COLO668 (cell line): Measurements from ENCODE around the gene SLC38A4.
A peak's percentile ranks its signal among the peaks of the same experiment; 100 is the strongest.
"Not testable (repeated sequence)": the region's sequence is repeated elsewhere in the genome, so short reads cannot be mapped to it uniquely, and the experiment has no call there.

Source experiments
- DNase-seq: peaks from one replicate; lab custom pipeline; 2025; ENCODE audit not compliant: unreplicated experiment; lab: John Stamatoyannopoulos, UW

SLC38A4 gene, protein sequence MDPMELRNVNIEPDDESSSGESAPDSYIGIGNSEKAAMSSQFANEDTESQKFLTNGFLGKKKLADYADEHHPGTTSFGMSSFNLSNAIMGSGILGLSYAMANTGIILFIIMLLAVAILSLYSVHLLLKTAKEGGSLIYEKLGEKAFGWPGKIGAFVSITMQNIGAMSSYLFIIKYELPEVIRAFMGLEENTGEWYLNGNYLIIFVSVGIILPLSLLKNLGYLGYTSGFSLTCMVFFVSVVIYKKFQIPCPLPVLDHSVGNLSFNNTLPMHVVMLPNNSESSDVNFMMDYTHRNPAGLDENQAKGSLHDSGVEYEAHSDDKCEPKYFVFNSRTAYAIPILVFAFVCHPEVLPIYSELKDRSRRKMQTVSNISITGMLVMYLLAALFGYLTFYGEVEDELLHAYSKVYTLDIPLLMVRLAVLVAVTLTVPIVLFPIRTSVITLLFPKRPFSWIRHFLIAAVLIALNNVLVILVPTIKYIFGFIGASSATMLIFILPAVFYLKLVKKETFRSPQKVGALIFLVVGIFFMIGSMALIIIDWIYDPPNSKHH

DNA sequence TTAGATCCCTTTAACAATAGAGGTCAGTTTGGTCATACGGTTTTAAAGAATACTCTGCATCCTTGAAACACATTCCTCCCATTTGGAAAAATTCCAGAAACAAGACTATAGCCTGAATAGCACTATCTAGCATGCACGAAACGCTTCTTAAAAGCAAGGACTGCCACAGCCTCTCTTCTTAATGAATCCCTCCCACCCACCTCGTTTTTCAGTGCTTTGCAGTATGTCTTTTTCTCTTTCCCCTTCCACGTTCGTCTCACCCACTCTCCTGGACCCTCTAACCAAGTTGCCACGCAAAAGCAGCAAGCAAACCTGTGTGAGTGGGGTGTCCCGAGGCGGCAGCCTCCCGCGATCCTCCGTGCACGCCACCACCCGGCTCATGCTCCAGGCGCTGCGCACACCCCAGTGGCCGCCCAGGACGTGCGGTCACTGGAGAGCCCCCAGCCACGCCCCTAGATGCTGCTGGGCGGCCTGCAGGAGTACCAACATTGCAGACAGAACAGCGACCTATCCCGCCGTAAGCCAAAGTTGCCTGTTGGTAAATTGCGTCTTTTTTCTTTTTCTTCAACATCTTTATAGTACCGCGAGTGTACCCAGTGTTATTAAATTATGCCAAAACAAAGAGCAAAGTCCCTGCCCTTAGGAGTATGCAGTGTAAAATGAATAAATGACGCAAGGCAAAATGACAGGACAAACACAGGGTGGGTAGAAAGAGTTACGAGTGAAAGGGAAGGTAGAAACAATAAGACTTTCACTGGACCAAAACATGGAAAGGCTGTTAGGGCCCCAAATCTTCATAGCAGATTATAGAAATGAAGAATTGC, at the start of gene SLC38A4:
SLC38A4 (minus strand) TSS at position 407 of the 824 bp plus-strand sequence. CDS start 32,926 bp downstream, outside the sequence.
- DNase-seq = no peak

DNA sequence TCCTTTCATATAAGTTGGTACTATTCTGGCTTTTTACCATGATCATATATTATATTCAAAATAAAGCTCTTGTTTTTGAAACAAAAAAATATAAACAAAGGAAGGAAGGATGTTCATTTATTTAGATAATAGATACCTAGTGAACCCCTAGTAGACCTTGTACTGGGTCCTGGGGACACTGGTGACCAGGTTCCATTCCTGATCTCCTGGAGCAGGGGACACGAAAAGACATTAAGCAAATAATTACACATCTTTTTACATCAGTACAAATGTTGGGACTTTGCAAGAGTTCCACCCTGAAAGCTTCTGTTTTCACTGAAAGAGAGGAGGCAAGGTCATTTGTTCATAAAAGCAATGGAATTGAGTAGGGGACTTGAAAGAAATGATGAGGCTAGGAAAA, 49.3 kb upstream of the SLC38A4 start:
- DNase-seq = no peak

DNA sequence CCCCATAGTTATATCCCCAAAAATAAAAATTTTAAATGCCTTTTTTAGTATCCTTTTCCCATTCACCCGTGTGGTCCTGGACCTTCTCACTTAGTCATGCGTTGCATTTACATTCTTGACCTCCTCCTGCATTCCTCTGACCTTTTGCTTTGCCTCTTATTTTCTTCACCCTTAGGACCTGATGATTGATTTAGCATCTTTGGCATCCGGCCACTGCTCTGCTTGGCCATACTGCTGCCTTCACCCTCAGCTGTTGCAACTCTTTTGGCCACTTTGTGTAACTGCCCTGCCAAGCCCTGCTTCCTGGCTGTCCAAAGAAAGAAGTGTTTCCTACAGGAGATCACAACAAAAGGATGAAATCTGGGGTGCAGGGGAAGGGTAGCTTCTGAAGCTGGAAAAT, 48.8 kb upstream of the SLC38A4 start:
- DNase-seq = no peak

DNA sequence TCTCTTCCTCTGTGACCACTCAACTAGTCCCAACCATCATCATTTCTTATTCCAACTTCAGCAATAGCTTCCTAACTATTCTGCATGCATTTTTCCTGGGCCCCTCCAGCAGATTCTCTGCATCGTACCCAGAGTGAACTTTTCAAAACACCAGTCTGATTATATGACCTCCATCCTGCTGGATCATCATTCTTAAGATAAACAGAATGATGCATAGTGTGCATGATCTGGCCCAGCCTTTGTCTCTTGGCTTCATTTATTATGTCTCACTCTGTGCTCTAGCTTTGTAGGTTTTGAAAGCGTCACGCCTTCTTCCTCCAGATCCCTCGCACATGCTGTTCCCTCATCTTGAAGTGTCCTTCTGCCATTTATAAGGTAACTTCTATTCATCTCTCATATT, 46.3 kb upstream of the SLC38A4 start:
- DNase-seq = no peak

DNA sequence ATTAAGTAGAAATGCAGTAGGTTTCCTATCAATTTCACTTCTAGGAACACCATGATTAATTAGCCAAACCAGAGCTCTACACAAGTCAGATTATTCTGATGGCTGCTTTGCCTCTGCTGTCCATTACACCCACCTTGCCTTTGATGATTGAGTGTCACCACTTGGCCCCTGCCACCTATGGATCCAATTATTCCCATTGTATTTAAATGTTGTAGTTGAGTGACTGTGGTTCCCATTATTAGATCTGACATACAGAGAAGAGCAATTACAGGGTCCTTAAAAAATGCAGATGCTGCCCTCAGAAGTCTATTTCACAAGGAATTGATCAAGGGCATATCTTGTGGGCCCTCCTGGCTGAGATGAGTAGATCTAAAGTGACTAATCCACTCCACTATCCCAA, 39.5 kb upstream of the SLC38A4 start:
- no peak for DNase-seq

DNA sequence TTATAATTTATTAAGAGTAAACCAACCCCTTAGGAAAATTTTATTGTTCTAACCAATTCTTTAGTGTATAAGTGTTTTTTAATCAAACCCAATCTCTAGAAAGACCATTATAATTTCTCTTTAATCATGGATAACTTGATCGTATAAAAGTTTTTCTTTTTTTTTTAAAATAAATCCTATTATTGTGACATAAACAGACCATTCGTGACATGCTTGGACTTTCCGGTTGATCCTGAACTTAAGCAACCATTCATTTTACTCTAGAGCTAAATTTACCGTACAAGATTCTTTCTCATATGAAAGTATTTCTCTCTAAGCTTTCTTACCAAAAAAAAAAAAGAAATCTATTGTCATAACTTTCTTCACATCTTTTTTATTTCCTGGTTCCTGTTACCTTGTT, 32.6 kb upstream of the SLC38A4 start:
- DNase-seq = no peak

DNA sequence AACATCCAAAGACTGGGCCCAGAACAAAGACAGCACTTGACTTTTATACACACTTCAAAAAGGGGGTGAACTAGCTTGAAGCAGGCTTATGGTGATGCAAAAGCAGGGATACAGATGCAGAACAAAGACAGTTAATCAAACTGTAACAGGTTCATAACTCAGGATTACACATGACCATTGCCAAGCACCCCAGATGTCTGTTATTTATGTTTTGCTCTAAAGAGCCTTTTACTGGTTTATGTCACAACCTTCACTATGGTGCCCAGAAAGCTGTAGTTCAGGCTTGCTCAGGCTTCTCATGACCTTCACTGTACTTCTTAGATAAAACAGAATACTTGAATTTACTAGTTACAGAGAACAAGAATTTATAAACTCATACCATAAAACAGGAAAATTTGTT, 31.7 kb upstream of the SLC38A4 start:
- DNase-seq = no peak

DNA sequence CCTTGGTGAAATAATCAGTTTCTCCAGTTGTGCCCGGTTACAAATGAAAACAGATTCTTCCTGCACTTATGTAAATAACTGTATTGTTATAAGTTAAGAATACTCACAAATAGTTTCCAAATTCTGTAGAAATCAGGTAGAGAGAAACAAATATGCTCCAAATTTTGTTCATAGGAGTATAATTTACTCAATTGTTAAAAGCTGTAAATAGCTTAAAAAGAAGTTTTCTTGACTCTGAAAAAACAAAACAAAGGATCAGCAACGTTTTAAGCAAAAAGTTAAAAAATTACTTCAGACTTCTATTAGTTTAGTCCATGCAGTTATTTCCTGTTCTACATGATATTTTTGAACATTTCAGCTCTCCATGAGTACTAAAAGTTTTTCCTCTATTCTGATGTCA, 30.0 kb upstream of the SLC38A4 start:
- no peak for DNase-seq

DNA sequence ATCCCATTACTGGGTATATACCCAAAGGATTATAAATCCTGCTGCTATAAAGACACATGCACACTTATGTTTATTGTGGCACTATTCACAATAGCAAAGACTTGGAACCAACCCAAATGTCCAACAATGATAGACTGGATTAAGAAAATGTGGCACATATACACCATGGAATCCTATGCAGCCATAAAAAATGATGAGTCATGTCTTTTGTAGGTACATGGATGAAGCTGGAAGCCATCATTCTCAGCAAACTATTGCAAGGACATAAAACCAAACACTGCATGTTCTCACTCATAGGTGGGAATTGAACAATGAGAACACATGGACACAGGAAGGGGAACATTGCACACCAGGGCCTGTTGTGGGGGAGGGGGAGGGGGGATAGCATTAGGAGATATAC, 28.4 kb upstream of the SLC38A4 start:
- not testable (repeated sequence) for DNase-seq

DNA sequence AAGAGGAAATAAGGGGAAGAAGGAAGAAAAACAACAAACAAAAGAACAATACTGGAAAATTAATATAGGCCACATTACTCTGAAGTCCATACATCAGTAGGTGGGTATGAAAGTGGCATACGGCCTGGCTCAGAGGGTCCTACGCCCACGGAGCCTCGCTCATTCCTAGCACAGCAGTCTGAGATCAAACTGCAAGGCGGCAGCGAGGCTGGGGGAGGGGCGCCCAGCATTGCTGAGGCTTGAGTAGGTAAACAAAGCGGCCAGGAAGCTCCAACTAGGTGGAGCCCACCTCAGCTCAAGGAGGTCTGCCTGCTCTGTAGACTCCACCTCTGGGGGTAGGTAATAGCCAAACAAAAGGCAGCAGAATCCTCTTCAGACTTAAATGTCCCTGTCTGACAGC, 23.0 kb upstream of the SLC38A4 start:
- not testable (repeated sequence) for DNase-seq

DNA sequence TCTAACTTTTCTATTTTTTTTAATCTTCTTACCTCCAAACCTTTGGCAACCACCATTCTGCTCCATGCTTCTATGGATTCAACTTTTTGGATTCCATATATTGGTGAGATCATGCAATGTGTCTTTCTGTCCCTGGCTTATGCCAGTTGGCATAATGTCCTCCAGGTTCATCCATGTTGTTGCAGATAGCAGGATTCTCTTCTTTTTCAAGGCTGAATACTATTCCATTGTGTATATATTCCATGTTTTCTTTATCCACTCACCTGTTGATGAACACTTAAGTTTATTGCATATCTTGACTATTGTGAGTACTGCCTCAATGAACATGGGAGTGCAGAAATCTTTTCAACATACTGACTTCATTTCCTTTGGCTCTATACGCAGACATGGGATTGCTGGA, 21.2 kb upstream of the SLC38A4 start:
- DNase-seq = no peak

DNA sequence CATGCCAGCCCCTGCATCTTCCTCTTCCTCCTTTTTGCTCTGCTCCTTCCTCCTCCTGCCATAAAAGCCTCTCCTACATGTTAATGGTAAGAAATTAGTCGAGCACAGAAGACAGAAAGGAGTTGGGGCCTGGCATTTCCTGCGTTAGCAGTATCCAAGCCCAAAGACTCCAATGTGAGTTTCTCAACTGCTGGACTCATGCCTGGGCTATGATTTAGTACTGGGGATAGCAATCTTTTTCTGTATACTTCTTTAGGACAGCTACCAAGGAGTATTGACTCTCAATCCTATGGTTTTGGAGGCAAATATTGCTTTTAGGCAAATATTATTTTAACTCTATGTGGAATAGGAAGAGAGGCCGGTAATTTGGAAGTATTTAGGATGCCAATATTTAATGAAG, 18.0 kb upstream of the SLC38A4 start:
- no peak for DNase-seq

DNA sequence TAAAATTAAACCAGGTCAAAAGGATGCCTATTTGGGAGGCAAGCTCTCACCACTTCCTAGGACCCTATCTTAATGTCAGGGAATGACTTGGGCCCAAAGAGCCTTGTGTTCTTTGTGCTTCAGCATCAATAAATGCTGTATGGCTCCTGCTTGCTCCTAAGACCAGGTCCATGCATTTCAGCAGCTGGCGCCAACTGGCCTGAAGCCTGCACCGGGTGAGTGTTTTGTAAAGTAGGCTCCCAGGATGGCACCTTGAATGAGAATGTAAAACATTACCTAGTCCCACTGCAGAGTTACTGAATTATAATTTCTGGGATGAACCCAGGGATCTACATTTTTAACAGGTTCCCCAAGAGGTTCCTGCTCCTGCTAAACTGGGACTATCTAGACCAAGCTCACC, 16.1 kb upstream of the SLC38A4 start:
- no peak for DNase-seq

DNA sequence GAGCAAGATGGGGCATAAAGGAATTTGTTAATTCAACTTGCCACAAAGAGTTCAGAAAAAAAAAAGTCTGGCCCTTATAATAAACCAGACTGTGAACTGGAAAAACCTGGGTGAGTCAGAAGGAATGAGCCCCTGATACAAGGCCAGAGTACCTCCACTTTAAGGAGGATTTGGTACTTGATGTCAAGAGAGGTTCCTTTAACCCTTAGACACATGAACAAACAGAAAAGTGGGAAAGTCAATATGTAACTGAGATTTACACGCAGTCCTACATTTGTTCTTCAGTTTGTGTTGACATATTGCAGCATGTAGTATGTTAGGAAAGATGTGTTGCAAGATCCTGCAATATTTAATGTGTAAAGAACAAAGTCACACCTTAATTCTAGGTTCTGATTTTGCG, 14.2 kb upstream of the SLC38A4 start:
- no peak for DNase-seq

DNA sequence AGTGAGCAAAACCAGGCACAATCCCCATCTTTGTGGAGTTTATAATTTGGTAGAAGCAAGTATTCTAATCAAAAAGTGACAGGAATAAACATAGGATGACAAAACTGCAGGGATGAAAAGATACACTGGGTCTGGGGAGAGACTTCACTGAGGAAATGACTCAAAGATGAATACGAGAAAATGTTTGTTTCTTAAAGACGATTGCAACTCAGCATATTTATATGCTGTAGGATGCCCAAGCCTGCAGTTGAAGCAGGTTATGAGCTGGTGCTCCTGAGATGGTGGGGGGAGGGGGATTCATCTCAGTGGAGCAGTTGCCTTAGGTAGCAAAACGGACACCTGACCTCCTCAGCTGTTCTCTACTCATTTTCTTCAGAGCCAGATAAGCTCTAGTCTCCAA, 13.4 kb upstream of the SLC38A4 start:
- no peak for DNase-seq

DNA sequence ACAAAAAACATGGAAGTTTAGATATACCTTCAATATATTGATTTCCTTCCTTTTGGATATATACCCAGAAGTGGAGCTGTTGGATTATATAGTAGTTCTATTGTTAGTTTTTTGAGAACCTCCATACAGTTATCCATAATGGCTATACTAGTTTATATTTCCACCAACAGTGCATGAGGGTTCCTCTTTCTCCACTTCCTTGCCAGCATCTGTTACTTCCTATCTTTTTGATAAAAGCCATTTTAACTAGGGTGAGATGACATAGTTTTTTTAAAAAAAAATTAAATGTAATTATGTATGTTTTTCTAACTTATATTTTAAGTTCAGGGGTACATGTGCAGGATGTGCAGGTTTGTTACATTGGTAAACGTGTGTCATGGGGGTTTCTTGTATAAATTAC, 10.0 kb upstream of the SLC38A4 start:
- DNase-seq = no peak

DNA sequence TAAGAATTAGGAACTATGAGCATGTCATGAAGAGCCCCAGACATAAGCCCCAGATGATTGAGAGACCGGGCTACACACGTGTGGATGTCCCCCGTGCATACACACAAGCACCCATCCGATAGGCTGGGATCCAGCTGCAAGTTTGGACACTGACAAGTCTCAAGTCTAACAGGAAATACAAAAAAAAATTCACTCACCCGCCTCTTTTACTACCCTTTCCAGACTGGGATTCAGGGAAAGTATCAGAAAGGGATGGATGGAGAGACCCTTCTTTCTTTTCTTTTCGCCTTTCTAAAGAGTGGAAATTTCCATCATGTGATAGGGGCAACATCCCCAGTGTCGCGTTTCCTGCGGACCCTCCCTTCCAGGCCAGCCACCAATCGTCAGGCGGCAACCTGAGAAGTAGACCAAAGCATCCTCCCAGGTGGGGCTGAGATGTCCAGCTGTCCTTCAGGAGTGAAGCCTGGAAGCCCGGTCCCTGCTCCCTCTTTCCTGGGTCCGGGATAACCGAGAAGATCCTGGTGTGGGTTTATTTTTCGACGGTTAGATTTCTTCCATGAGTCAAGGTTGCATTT, 6.4 kb upstream of the SLC38A4 start:
- DNase-seq = peak; percentile 2

DNA sequence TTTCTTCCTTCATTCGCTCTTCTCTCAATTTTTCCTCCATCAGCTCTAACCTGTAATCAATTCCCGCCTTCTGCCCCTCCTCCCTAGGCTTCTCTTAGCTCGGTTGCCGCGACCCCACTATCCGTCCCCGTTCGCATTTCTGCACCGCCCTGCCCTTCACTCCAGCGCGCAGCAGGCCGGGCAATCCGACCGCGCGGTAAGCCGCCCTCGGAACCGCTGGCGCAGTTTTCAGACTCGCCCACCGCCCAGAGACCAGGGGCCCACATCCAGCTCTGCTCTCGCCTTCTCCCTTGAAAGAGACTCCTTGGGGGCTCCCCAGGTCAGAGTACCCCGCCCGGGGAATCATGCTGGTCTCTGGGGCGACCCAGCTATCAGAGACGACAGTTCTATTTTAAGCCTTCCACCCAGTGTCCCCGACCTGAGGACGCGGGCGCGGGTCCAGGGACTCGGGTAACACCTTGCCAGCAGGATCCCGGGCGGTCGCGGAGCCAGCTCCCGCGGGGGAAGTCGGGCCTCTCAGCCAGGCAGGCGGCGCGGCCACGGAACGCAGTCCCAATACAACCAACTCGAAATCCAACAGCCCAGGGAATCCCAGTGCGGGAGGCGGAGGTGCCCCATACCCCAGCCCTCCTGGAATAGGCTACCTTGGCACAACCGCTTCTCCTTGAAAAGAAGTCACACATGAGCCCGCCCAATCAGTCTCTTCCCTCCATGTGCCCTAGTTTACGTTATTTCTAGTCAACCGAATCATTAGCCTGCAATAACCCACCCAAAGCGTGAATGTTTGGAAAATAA, 5.7 kb upstream of the SLC38A4 start:
- peak; percentile 28 for DNase-seq

DNA sequence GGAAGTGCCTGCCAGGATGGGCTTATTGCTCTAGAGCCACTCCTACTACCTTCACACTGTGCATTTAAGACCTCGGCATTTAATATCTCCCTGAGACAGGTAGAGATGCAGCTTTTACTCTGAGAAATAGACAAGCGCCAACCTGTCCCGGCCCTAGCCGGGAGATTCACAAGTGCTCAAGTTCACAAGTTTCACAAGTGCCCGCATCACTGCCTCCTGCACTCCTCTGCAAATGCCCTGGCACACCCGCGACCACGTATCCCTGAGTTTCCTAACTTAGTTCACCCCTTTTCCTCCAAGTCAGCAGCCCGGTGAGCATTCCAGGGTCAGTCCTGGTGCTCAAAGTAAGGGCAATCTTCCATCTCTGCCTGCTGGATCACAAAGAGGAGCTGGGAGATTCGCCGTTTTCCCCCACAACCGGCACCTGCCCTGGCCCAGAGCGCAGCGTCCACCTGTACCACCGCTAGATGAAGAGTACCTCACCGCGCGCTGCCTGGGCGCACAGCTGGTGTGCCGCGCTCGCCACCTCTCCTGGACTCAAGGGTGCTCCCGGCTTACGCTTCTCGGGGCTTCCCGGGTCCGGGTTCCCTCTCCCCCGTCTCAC, 5.0 kb upstream of the SLC38A4 start:
- DNase-seq = peak; percentile 41

DNA sequence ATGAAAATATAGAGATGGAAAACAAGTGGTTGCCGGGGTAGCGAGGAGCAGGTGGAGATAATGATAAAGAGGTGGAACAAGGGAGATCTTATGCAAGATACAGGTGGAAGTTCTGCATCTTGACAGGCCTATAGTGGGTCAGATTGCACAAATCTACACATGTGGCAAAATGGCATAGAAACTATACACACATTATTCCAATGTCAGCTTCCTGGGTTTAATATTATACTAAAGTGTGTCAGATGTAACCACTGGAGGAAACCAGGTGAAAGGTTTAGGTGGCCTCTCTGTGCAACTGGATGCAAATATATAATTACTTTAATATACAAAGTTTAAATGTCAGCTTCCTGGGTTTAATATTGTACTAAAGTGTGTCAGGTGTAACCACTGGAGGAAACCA, 1.1 kb downstream of the SLC38A4 start:
- DNase-seq = no peak
